Measurements from ENCODE around the gene MAPK11. TPM values are rescaled to one million over a fixed set of nuclear protein-coding genes. Genes with fewer than 3 reads are reported as not detected.

MAPK11 gene
- total and polyA plus RNA-seq, 9 of the 15 experiments (the other 6 are each of a cell fraction or from before 2014, with no cell fraction given) = 0.06 to 14.6 (median 5.3) TPM

DNA sequence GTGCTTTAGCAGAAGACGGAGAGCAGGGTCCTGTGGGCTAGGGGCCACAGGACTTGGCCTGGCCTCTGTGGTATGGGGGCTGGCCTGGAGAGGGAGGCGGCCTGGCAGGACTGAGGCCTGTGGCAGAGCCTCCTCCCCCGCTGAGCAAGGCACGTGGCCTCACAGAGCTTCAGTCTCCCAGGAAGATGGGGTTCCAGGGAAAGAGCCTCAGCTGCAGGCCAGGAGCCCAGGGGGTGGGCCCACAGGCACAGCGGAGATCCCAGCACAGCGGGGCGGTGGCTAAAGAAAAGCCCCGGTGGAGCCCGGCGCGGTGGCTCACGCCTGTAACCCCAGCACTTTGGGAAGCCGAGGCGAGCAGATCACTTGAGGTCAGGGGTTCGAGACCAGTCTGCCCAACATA is 10.9 kb downstream of the MAPK11 start:
- CTCF ChIA-PET (ENCODE audit: low intra/inter-chr PET ratio) = no interaction called here
- H3K4me2 ChIP-seq (ENCODE audit: insufficient read depth, low read length) = no peak overlapping the region
- TF ChIP-seq ZKSCAN8 (CRISPR knock-in tag; IDR thresholded peaks at IDR 0.05) (no peak), RBFOX2 (IDR thresholded peaks at IDR 0.05; ENCODE audit: low read depth, low read length) (0 out of 2 replicates have a peak, but pooled peaks have one; percentile 12)
- no TSS peak for BruUV-seq (replicated peaks)
- WGBS (ENCODE audit: insufficient coverage, low coverage, missing lambda C conversion rate) = no CpG with 5 or more reads among the region's 15 CpGs
- no peaks in the 10 kb centered on the region for H3K9me1 ChIP-seq (ENCODE audit: control insufficient read depth, insufficient read depth, low read length)
- H3K9ac ChIP-seq (ENCODE audit: insufficient read depth in 1 of 2, low read depth in 2 of 2, low read length in 2 of 2) = peak overlapping the region in 1 of 2 experiments; percentile 78; a peak in 2 of 4 replicates
- intact Hi-C loops (cut with micrococcal nuclease) (no loop called here), in situ Hi-C loops (cut with MboI) (no loop called here)
- H4K20me1 ChIP-seq (replicated peaks; ENCODE audit: control insufficient read depth, insufficient read depth, low read length) = no peaks in the 10 kb centered on the region
- ATAC-seq (no peak), FAIRE-seq (no peak), DNase-seq (ENCODE audit: extremely low read depth in 1 of 4, low spot score in 3 of 4) (no peak)
- no peak overlapping the region for H2AFZ ChIP-seq (ENCODE audit: low read depth, low read length)
- H3K36me3 ChIP-seq (ENCODE audit: control insufficient read depth, insufficient read depth, low read length) = peaks cover 44% of the 10 kb centered on the region; the same call in 1 of the 3 replicates
- no peaks in the 10 kb centered on the region for H3K9me3 ChIP-seq (replicated peaks; ENCODE audit: control insufficient read depth, insufficient read depth, low read depth, low read length)
- POLR2A ChIA-PET = interaction anchor here (1.0 kb wide), 1 partner anchor 13 kb away, joined by 3 read pairs; no protein-coding TSS in a partner anchor
- no peak overlapping the region for H3K4me3 ChIP-seq
- H3K27ac ChIP-seq (ENCODE audit: extremely low read depth, low read depth, low read length) = no peak overlapping the region
- H3K79me2 ChIP-seq (ENCODE audit: control insufficient read depth, insufficient read depth, low read length) = peaks cover 27% of the 10 kb centered on the region
- H3K4me1 ChIP-seq (replicated peaks in 1 of 2; ENCODE audit: control insufficient read depth in 2 of 2, insufficient read depth in 2 of 2, low read length in 2 of 2) = peaks cover 15 to 90% of the 10 kb centered on the region in 2 experiments; a peak in 4 of 5 replicates
- no peaks in the 10 kb centered on the region for H3K27me3 ChIP-seq (ENCODE audit: control insufficient read depth in 2 of 2, insufficient read depth in 2 of 2, low read length in 2 of 2)

DNA sequence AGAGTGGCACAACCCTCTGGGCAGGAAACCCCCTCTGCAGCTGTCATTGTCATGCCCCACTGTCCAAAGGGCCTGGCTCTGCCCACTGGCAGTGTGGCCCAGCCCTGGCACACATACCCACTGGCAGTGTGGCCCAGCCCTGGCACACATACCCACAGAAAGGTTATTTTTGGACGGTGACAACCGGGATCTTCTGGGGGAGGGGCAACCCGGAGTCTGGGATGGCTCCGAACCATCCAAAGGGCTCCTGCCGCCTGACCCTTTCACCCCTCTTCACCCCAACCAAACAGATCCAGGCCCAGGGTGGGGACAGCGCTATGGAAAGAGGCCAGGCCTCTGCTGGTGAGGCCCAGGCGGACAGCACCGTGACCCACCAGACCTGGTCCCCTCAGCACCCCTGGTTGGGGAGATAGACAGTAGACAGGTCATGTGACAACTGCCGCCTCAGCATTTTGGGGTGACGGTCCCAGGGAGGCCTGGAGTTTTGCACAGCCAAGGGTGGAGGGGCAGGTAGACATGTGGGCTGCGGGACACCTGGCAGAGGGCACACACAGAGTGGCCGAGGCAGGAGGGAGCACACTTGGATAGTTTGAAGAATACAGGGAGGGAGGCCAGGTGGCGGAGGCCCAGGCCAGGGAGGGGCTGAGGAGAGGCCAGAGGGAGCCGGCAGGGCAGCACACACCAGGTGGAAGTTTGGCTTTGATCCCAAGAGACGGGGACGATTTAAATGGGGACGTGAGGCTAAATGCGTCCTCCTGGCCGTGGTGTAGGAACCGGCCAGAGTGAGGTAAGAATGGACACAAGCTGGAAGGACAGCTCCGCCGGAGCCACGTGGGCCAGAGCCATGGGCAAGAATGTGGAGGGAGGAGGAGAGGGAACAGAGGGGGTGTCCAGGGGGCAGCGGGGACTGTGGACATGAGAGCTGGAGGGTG is 11.6 kb downstream of the MAPK11 start:
- H3K4me3 ChIP-seq = no peak overlapping the region
- peak overlapping the region in 1 of 2 experiments; percentile 78; a peak in 2 of 4 replicates for H3K9ac ChIP-seq (ENCODE audit: insufficient read depth in 1 of 2, low read depth in 2 of 2, low read length in 2 of 2)
- H3K27ac ChIP-seq (ENCODE audit: extremely low read depth, low read depth, low read length) = no peak overlapping the region
- H3K79me2 ChIP-seq (ENCODE audit: control insufficient read depth, insufficient read depth, low read length) = peaks cover 27% of the 10 kb centered on the region
- no peaks in the 10 kb centered on the region for H3K9me1 ChIP-seq (ENCODE audit: control insufficient read depth, insufficient read depth, low read length)
- no peaks in the 10 kb centered on the region for H4K20me1 ChIP-seq (replicated peaks; ENCODE audit: control insufficient read depth, insufficient read depth, low read length)
- ATAC-seq (no peak), DNase-seq (ENCODE audit: extremely low read depth in 1 of 4, low spot score in 3 of 4) (no peak), FAIRE-seq (no peak)
- in situ Hi-C loops (cut with MboI) (no loop called here), intact Hi-C loops (cut with micrococcal nuclease) (no loop called here)
- BruUV-seq (replicated peaks) = no TSS peak
- peaks cover 15 to 94% of the 10 kb centered on the region in 2 experiments; a peak in 4 of 5 replicates for H3K4me1 ChIP-seq (replicated peaks in 1 of 2; ENCODE audit: control insufficient read depth in 2 of 2, insufficient read depth in 2 of 2, low read length in 2 of 2)
- H3K36me3 ChIP-seq (ENCODE audit: control insufficient read depth, insufficient read depth, low read length) = peaks cover 49% of the 10 kb centered on the region; the same call in 1 of the 3 replicates
- WGBS (ENCODE audit: insufficient coverage, low coverage, missing lambda C conversion rate) = 87% methylated on average over 12 of the region's 24 CpGs
- CTCF ChIA-PET (ENCODE audit: low intra/inter-chr PET ratio) = no interaction called here
- no peak overlapping the region for H2AFZ ChIP-seq (ENCODE audit: low read depth, low read length)
- no peak overlapping the region for H3K4me2 ChIP-seq (ENCODE audit: insufficient read depth, low read length)
- no peaks in the 10 kb centered on the region for H3K9me3 ChIP-seq (replicated peaks; ENCODE audit: control insufficient read depth, insufficient read depth, low read depth, low read length)
- POLR2A ChIA-PET = interaction anchor here (1.0 kb wide), 1 partner anchor 14 kb away, joined by 3 read pairs; no protein-coding TSS in a partner anchor
- H3K27me3 ChIP-seq (ENCODE audit: control insufficient read depth in 2 of 2, insufficient read depth in 2 of 2, low read length in 2 of 2) = no peaks in the 10 kb centered on the region
- TF ChIP-seq, protein P1, sequence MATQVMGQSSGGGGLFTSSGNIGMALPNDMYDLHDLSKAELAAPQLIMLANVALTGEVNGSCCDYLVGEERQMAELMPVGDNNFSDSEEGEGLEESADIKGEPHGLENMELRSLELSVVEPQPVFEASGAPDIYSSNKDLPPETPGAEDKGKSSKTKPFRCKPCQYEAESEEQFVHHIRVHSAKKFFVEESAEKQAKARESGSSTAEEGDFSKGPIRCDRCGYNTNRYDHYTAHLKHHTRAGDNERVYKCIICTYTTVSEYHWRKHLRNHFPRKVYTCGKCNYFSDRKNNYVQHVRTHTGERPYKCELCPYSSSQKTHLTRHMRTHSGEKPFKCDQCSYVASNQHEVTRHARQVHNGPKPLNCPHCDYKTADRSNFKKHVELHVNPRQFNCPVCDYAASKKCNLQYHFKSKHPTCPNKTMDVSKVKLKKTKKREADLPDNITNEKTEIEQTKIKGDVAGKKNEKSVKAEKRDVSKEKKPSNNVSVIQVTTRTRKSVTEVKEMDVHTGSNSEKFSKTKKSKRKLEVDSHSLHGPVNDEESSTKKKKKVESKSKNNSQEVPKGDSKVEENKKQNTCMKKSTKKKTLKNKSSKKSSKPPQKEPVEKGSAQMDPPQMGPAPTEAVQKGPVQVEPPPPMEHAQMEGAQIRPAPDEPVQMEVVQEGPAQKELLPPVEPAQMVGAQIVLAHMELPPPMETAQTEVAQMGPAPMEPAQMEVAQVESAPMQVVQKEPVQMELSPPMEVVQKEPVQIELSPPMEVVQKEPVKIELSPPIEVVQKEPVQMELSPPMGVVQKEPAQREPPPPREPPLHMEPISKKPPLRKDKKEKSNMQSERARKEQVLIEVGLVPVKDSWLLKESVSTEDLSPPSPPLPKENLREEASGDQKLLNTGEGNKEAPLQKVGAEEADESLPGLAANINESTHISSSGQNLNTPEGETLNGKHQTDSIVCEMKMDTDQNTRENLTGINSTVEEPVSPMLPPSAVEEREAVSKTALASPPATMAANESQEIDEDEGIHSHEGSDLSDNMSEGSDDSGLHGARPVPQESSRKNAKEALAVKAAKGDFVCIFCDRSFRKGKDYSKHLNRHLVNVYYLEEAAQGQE (IDR thresholded peaks at IDR 0.05; ENCODE audit: borderline replicate concordance) = no peak
- TF ChIP-seq, protein P1 (CRISPR knock-in tag; IDR thresholded peaks at IDR 0.05; ENCODE audit: low read depth) = no peak
- no peak for TF ChIP-seq RHOXF2B (CRISPR knock-in tag; conservative IDR thresholded peaks at IDR 0.05)

Data from K562 (cell line).